Right lobe of liver (tissue), 6 donors: ENCODE results near the gene PWP1. TPM values are rescaled to one million over a fixed set of nuclear protein-coding genes. Genes with fewer than 3 reads are reported as not detected.
"Not testable (repeated sequence)": the region's sequence is repeated elsewhere in the genome, so short reads cannot be mapped to it uniquely, and the experiment has no call there.

Source experiments
- ATAC-seq, 4 donors: fragments of 200-7000 bp; cut with Tn5 transposase; one replicate each; pipeline ENCODE4 v1.9.1; 2020; ENCODE audit warnings: mild to moderate bottlenecking in 4 of 4, moderate library complexity in 4 of 4
- DNase-seq, 3 donors: peaks; one replicate each; pipeline ENCODE4 v3.0.0-alpha.2; 2020
- H3K27ac ChIP-seq, 3 donors: fragments of 200-600 bp; one replicate each; pipeline ENCODE4 v1.8.0; 2022
- H3K27me3 ChIP-seq, 2 donors: fragments of 200-600 bp; one replicate each; pipeline ENCODE4 v1.8.0; 2022
- H3K36me3 ChIP-seq, 4 donors: fragments of 200-600 bp; sonication (generic) in 1 of 4; one replicate each; pipeline versions ENCODE4 v1.5.1 to v1.8.0; 2017 to 2022; ENCODE audit warnings: control low read depth in 1 of 4
- H3K4me1 ChIP-seq, 4 donors: fragments of 200-600 bp; sonication (generic) in 1 of 4; one replicate each; pipeline versions ENCODE4 v1.5.1 to v1.8.0; 2017 to 2022; ENCODE audit warnings: control low read depth in 1 of 4
- H3K4me3 ChIP-seq, 3 donors: fragments of 200-600 bp; one replicate each; pipeline ENCODE4 v1.8.0; 2022
- H3K9me3 ChIP-seq, 4 donors: fragments of 200-600 bp; sonication (generic) in 1 of 4; one replicate each; pipeline versions ENCODE4 v1.5.1 to v1.8.0; 2017 to 2022; ENCODE audit warnings: control low read depth in 1 of 4
- POLR2A ChIP-seq: fragments of 450-650 bp; IDR thresholded peaks from one replicate; pipeline ENCODE4 v1.6.1; 2017; ENCODE audit warnings: antibody characterized with exemption, mild to moderate bottlenecking
- WGBS: methylation state at CpG from one replicate; pipeline ENCODE4 v1.1.6; 2018; ENCODE audit warnings: low coverage, low lambda C conversion rate; ENCODE audit not compliant: insufficient coverage; ENCODE audit errors: missing lambda C conversion rate; 5-methylcytosine and 5-hydroxymethylcytosine counted together
- intact Hi-C, 2 donors: fragments of 100-400 bp; cut with DNase I; formaldehyde crosslinking; loops; one replicate each; pipeline versions ENCODE4 v1.11.2 to v1.14.1; 2022
- total RNA-seq, 6 experiments: library from RNA; depleted of rRNA in 2 of 6; stranded (reverse); fragments of >200 nt in 2 of 6; fragmentation: NEBNext Ultra II Directional in 3 of 6; extraction: Animal tissue kit (Norgen Biotek cat#: 25700) in 3 of 6; gene quantifications; one replicate each; pipeline versions ENCODE4 v1.1.0 to v1.2.4, GENCODE V29; 2016 to 2023
- TF ChIP-seq, protein P1 (sequence below), 4 donors: fragments of 200-600 bp in 3 of 4; fragments of 450-650 bp in 1 of 4; IDR thresholded peaks; one replicate each; pipeline versions ENCODE4 v1.5.1 to v1.8.0; 2016 to 2022; ENCODE audit warnings: antibody characterized with exemption in 4 of 4, mild to moderate bottlenecking in 2 of 4
- donor health status: DM: no; HTN: yes; CAD: no.
- donor health status: DM: no; HTN: no; CAD: no.
- donor health status: DM: no; HTN: no; CAD: no.
- donor health status: DM: no; HTN: yes; CAD: no.
- donor health status: DM: no; HTN: yes; CAD: no.

PWP1 gene
- total RNA-seq, 6 experiments from 2014 or later: 10.1 to 47.3 (median 16.6) TPM

GRCh38 chr12:107684990-107685359 is 624 bp upstream of the PWP1 start:
- Histone ChIP-seq H3K4me3 (peak overlapping the region; percentile 78 to 95 (median 79)), H3K27ac (peak overlapping the region; percentile 34 to 83 (median 41)), H3K36me3 (peaks cover 0 to 19% (median 6%) of the 10 kb centered on the region in 4 donors), H3K4me1 (peaks cover 0 to 15% (median 0%) of the 10 kb centered on the region in 4 donors), H3K9me3 (no peaks in the 10 kb centered on the region), H3K27me3 (no peaks in the 10 kb centered on the region)
- 6% methylated on average over 9 of the region's 9 CpGs for WGBS
- intact Hi-C loops: no loop called here
- TF ChIP-seq, protein P1, sequence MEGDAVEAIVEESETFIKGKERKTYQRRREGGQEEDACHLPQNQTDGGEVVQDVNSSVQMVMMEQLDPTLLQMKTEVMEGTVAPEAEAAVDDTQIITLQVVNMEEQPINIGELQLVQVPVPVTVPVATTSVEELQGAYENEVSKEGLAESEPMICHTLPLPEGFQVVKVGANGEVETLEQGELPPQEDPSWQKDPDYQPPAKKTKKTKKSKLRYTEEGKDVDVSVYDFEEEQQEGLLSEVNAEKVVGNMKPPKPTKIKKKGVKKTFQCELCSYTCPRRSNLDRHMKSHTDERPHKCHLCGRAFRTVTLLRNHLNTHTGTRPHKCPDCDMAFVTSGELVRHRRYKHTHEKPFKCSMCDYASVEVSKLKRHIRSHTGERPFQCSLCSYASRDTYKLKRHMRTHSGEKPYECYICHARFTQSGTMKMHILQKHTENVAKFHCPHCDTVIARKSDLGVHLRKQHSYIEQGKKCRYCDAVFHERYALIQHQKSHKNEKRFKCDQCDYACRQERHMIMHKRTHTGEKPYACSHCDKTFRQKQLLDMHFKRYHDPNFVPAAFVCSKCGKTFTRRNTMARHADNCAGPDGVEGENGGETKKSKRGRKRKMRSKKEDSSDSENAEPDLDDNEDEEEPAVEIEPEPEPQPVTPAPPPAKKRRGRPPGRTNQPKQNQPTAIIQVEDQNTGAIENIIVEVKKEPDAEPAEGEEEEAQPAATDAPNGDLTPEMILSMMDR (IDR thresholded peaks at IDR 0.05): no peak
- TF ChIP-seq POLR2A: no peak
- DNase-seq (peak in 1 of 3 donors; percentile 64), ATAC-seq (peak; percentile 73 to 83 (median 78))

DNA sequence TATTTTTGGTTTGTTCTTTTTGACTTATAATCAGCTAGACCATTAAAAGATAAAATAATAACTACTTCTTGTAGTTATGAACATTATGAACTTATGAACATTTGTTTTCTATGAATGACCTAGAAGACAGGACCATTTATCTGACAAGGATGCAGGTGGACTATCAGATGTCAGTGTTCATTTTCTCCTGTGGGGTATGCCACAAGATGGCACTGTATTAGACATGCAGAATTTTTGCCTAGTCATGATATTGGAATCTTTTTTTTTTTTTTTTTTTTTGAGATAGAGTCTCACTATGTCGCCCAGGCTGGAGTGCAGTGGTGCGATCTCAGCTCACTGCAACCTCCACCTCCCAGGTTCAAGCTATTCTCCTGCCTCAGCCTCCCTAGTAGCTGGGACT is 10.2 kb downstream of the PWP1 start:
- ATAC-seq: peak in 3 of 4 donors; percentile 37 to 55 (median 52)
- not testable (repeated sequence) for H3K27me3 ChIP-seq, H3K4me3 ChIP-seq, H3K27ac ChIP-seq, H3K9me3 ChIP-seq, H3K4me1 ChIP-seq, DNase-seq
- TF ChIP-seq, protein P1 (IDR thresholded peaks at IDR 0.05): peak in 3 of 4 donors; percentile 21 to 41 (median 27)
- intact Hi-C loops: loop anchor here in 1 of 2 donors (10.0 kb wide), 1 partner anchor 69 kb away; the partner anchor contains the start of gene PRDM4
- 75% methylated on average over 2 of the region's 2 CpGs for WGBS
- H3K36me3 ChIP-seq: peaks cover 0 to 81% (median 49%) of the 10 kb centered on the region in 4 donors

DNA sequence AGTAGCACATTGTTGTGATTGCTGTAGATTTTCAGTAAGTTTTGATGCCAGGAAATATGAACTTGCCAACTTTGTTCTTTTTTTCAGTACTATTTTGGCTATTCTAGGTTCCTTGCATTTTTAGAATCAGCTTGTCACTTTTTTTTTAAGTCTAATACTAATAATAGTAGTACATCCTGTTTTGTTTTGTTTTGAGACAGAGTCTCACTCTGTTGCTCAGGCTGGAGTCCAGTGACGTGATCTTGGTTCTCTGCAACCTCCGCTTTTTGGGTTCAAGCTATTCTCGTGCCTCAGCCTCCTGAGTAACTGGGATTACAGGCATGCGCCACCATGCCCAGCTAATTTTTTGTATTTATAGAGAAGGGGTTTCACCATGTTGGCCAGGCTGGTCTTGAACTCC is 16.5 kb downstream of the PWP1 start:
- 87% methylated on average over 4 of the region's 4 CpGs for WGBS
- no peak overlapping the region for H3K27ac ChIP-seq
- intact Hi-C loops: no loop called here
- no peak for ATAC-seq
- no peaks in the 10 kb centered on the region for H3K27me3 ChIP-seq
- H3K9me3 ChIP-seq: no peaks in the 10 kb centered on the region
- TF ChIP-seq POLR2A: no peak
- TF ChIP-seq, protein P1 (IDR thresholded peaks at IDR 0.05): no peak
- H3K36me3 ChIP-seq: peaks cover 0 to 69% (median 35%) of the 10 kb centered on the region in 4 donors
- no peak for DNase-seq
- no peaks in the 10 kb centered on the region for H3K4me1 ChIP-seq
- H3K4me3 ChIP-seq: no peak overlapping the region

DNA sequence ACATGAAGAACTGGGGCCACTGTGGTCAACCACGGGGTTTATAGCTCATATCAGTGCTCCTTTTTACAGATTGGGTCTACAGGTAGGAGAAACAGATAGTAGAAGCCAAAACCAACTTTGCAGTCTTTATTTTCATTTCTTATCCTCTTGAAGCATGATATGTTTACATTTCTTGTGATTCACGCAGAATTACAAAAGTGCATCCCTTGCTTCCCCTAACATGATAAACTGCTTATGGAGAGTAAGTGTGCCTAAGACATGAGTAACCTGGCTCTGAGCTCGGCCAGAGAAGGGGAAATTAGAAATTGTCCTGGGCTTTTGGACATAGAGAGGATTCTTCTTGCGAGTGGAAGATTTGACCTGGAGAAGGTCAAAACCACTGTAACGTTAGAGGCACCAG is 18.4 kb downstream of the PWP1 start:
- no peaks in the 10 kb centered on the region for H3K4me1 ChIP-seq
- no peak overlapping the region for H3K27ac ChIP-seq
- H3K9me3 ChIP-seq: no peaks in the 10 kb centered on the region
- 91% methylated on average over 5 of the region's 5 CpGs for WGBS
- H3K4me3 ChIP-seq: no peak overlapping the region
- intact Hi-C loops: no loop called here
- peaks cover 0 to 63% (median 31%) of the 10 kb centered on the region in 4 donors for H3K36me3 ChIP-seq
- TF ChIP-seq POLR2A: no peak
- TF ChIP-seq, protein P1 (IDR thresholded peaks at IDR 0.05): no peak
- DNase-seq (no peak), ATAC-seq (no peak)
- H3K27me3 ChIP-seq: no peaks in the 10 kb centered on the region

DNA sequence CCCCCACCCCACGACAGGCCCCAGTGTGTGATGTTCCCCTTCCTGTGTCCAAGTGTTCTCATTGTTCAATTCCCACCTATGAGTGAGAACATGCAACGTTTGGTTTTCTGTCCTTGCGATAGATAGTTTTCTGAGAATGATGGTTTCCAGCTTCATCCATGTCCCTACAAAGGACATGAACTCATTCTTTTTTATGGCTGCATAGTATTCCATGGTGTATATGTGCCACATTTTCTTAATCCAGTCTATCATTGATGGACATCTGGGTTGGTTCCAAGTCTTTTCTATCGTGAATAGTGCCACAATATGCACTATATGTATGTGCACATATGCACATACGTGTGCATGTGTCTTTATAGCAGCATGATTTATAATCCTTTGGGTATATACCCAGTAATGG is 19.9 kb downstream of the PWP1 start:
- H3K27me3 ChIP-seq, H3K4me1 ChIP-seq, DNase-seq, H3K4me3 ChIP-seq, intact Hi-C loops, ATAC-seq, H3K27ac ChIP-seq, H3K9me3 ChIP-seq: not testable (repeated sequence)
- H3K36me3 ChIP-seq: peaks cover 0 to 63% (median 28%) of the 10 kb centered on the region in 4 donors
- WGBS: 89% methylated on average over 4 of the region's 5 CpGs
